HG03558 (cell line): ENCODE measurements around the gene AMZ1.

Experiments
- ATAC-seq: cut with Tn5 transposase; IDR thresholded peaks from one replicate; pipeline ENCODE4 v1.9.1; 2021; ENCODE audit warnings: moderate number of reproducible peaks; ENCODE audit not compliant: unreplicated experiment; ENCODE audit errors: extremely low read depth

Gene AMZ1

GRCh38 chr7:2708547-2709310, 20.7 kb downstream of the AMZ1 start:
- ATAC-seq: no peak

- no peak for ATAC-seq
These were observed 21.7 kb downstream of the AMZ1 start for GRCh38 chr7:2709553-2710285.

GRCh38 chr7:2710286-2710655, 22.3 kb downstream of the AMZ1 start:
- ATAC-seq: peak; percentile 30

GRCh38 chr7:2710901-2711551, 23.0 kb downstream of the AMZ1 start:
- peak; percentile 29 for ATAC-seq

- no peak for ATAC-seq
These were observed 24.1 kb downstream of the AMZ1 start for GRCh38 chr7:2711895-2712675.

GRCh38 chr7:2713370-2713769, 25.4 kb downstream of the AMZ1 start:
- ATAC-seq: no peak

- ATAC-seq: no peak
These were observed 26.0 kb downstream of the AMZ1 start for GRCh38 chr7:2713978-2714377.

- ATAC-seq: no peak
These were observed 26.6 kb downstream of the AMZ1 start for GRCh38 chr7:2714636-2715035.

- ATAC-seq: no peak
These were observed 27.6 kb downstream of the AMZ1 start for GRCh38 chr7:2715341-2716231.

- no peak for ATAC-seq
These were observed 28.5 kb downstream of the AMZ1 start for GRCh38 chr7:2716488-2716887.

- no peak for ATAC-seq
These were observed 28.9 kb downstream of the AMZ1 start for GRCh38 chr7:2716906-2717292.

GRCh38 chr7:2717293-2718261, 29.6 kb downstream of the AMZ1 start:
- ATAC-seq: no peak

GRCh38 chr7:2718296-2718965, 30.4 kb downstream of the AMZ1 start:
- ATAC-seq: no peak

GRCh38 chr7:2719007-2719406, 31.0 kb downstream of the AMZ1 start:
- ATAC-seq: no peak

- no peak for ATAC-seq
These were observed 32.0 kb downstream of the AMZ1 start for GRCh38 chr7:2720024-2720423.

- no peak for ATAC-seq
These were observed 33.8 kb downstream of the AMZ1 start for GRCh38 chr7:2721842-2722241.

GRCh38 chr7:2722591-2722990, 34.6 kb downstream of the AMZ1 start:
- no peak for ATAC-seq
